Vagina (tissue), 2 donors: Measurements from ENCODE around the gene GRIK4.

ENCODE experiments used
- POLR2A ChIP-seq, 2 donors: fragments of 450-650 bp; IDR thresholded peaks; one replicate each; pipeline ENCODE4 v1.6.1; 2017; ENCODE audit warnings: antibody characterized with exemption in 2 of 2, mild to moderate bottlenecking in 2 of 2, moderate library complexity in 2 of 2
- POLR2AphosphoS5 ChIP-seq, 2 donors: sonication (generic); formaldehyde crosslinking; IDR thresholded peaks; one replicate each; pipeline ENCODE4 v1.9.0; 2017; ENCODE audit warnings: antibody characterized with exemption in 2 of 2, mild to moderate bottlenecking in 2 of 2, low read depth in 1 of 2; ENCODE audit not compliant: insufficient read depth in 1 of 2
- TF ChIP-seq, protein P1 (sequence below), 3 experiments: fragments of 450-650 bp in 2 of 3; fragments of 200-600 bp in 1 of 3; sonication (generic) in 1 of 3; IDR thresholded peaks; one replicate each; pipeline ENCODE4 v1.5.1; 2017 to 2019; ENCODE audit warnings: antibody characterized with exemption in 3 of 3, mild to moderate bottlenecking in 2 of 3, moderate library complexity in 2 of 3

DNA sequence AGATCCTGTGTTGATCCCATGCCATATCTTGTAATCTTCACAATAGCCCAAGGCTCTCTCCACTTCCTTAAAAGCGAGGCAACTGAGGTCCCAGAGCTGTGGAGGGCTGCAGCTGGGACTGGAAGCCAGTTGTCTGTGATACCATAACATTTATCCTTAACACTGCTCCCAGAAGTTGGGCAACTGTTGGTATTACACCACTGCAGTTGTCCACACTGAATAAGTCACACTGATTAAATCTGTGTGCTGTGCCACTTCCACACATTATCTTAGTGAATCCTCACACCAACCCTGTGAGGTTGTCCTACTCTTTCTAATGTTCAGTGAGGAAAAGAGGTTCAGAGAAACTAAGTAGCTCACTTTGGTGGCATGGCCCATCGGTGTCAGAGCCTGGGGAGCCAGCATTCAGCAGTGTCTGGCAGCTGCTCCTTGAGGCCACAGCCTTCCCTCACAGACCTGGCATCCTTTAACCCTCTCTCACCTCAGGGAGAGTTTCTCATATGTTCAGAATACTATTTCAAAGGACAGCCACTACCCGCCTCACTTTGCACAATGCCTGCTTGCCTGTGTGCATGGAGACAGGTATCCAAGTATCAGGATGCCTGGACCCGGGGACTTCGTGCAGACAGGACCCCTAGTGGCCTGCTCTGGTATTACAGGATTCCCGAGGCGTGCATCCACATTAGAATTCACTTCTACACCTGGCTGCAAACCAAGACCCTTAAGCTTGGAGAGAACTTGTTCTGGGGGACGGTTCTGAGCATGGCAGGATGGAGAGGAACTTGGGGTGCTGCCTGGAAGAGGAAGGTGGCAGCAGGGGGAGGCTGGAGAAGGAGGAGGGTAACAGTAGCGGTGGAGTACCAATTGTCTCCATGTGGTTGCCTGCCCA lies 290.5 kb downstream of the GRIK4 start:
- TF ChIP-seq, protein P1, sequence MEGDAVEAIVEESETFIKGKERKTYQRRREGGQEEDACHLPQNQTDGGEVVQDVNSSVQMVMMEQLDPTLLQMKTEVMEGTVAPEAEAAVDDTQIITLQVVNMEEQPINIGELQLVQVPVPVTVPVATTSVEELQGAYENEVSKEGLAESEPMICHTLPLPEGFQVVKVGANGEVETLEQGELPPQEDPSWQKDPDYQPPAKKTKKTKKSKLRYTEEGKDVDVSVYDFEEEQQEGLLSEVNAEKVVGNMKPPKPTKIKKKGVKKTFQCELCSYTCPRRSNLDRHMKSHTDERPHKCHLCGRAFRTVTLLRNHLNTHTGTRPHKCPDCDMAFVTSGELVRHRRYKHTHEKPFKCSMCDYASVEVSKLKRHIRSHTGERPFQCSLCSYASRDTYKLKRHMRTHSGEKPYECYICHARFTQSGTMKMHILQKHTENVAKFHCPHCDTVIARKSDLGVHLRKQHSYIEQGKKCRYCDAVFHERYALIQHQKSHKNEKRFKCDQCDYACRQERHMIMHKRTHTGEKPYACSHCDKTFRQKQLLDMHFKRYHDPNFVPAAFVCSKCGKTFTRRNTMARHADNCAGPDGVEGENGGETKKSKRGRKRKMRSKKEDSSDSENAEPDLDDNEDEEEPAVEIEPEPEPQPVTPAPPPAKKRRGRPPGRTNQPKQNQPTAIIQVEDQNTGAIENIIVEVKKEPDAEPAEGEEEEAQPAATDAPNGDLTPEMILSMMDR (IDR thresholded peaks at IDR 0.05), result peak; percentile 48 to 84 (median 76)
- TF ChIP-seq POLR2AphosphoS5 (IDR thresholded peaks at IDR 0.05; ENCODE audit: insufficient read depth in 1 of 2, low read depth in 1 of 2) (no peak), POLR2A (IDR thresholded peaks at IDR 0.05) (no peak)
